GM21576 (cell line): ENCODE measurements around the gene BTBD17.

Experiments
- ATAC-seq: cut with Tn5 transposase; IDR thresholded peaks from one replicate; pipeline ENCODE4 v1.9.1; 2021; ENCODE audit warnings: mild to moderate bottlenecking, moderate library complexity; ENCODE audit not compliant: unreplicated experiment

Gene BTBD17

DNA sequence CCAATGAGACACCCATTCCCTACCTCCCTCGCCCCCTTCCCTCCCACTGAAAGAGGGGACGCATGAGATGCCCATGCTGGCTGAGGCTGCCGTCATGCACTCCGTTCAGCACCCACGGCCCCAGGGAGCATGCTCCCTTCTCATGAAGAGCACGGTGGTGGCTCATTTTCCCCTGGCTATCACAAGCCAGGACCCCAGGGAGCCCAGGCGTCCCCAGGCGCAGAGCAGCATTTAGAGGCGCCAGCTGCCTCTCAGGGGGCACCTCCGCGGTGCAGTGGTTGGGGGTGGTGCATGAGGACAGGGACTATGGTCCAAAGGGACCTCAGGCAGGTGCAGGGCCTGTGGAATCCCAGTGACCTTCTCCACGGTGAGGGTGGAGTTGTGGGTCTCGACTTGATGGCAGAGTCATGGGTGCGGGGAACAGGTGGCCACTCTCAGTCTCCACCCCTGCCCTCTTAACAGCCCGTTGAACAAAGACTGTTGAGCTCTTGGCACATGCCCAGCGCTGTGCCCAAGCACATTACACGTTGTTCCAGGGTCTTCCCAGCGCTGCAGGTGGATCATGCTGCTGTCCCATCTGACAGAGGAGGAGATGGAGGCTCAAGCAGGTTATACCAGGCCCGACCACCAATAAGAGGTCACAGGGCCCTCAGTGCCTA lies 22.0 kb downstream of the BTBD17 start:
- ATAC-seq = no peak

GRCh38 chr17:74337834-74338500 lies 23.7 kb downstream of the BTBD17 start:
- no peak for ATAC-seq

GRCh38 chr17:74336307-74336706 lies 25.4 kb downstream of the BTBD17 start:
- ATAC-seq = no peak

DNA sequence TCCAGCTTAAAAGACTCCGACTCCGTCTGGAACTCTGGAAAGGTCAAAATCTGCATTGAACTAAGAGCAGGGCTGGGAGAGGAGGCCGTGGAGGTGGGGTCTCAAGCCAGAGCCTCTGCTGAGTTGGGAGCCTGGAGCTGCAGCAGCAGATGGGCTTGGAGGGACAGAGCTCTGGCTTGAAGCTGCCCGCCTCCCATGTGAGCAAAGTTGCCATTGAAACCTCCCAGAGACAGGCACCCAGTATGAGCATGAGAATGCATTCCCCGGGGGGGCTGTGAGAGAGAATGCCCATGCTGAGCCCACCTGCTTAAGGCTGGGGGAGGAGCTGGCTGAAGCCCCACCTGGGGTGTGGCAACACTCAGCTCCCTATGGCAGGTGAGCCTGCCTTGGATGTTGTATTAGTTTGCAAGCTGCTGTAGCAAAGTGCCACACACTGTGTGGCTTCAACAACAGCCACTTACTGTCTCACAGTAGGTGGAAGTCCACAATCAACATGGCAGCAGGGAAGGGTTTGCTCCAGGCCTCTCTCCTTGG lies 26.1 kb downstream of the BTBD17 start:
- no peak for ATAC-seq

- no peak for ATAC-seq
Measured at GRCh38 chr17:74334393-74335039, 27.2 kb downstream of the BTBD17 start.

GRCh38 chr17:74332763-74333283 lies 28.8 kb downstream of the BTBD17 start:
- ATAC-seq = no peak

DNA sequence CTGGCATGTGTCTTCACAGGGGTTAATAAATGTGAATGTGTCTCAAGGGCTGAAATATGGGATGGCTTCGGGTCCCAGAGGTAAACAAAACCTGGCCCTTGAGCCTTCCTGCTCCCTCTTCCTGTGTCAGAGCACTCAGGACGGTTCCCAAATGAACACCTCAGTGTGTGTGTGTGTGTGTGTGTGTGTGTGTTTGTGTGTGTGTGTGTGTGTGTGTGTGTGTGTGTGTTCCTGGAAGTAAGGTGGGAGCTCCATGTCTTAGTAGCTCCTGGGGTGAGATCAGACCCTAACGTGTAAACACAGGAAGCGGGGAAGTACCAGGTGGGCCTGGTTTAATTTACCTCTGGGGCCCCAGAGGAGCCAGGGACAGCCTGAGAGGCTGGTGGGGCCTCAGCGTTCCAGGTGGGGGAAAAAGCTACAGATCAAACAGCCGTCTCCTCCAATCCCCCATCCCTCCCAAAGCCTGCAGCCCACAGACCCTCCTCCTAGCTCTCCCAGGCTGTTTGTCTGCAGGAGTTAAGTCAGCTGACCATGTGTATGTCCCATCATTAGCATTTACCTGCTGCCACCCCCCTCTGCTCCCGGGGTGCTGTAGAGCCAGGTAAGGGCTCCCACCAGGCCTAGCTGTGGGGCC lies 29.5 kb downstream of the BTBD17 start:
- ATAC-seq = no peak

DNA sequence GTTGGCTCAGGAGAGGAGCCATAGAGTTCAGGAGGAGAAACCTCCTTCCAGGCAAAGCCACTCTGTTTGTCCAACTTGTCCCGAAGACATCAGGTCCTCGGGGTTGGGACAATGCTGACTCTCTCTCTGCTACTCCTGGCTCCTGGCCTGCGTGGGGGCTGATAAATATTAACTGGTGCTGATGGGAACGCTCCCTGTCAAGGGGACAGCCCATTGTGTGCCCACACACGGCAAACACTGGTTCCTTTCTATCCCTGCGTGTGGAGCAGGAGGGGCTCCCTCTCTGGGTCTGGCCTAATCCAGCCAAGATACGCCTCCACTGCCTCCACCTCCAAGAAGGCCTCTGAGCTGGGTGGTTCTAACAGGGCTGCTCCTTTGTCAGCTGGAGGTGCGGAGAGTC lies 31.2 kb downstream of the BTBD17 start:
- ATAC-seq = no peak

GRCh38 chr17:74329378-74329777 lies 32.3 kb downstream of the BTBD17 start:
- no peak for ATAC-seq

DNA sequence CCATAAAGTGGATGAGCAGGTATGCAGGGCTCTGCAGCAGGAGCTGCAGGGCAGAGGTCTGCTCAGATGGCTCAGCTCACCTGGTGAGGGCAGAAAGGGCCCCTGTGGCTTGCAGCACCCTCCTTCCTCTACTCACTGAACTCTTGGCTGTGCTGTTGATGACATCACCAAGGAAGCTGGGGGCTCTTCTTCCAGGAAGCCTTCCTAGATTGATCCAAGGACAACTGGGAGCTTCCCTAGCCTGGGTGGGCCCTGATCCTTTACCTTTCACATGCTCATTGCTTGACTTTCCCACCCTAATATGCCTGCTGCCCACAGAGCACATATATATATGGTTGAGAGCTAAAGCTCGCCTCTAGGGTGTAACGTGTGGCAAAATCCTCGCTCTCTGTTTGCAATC lies 33.2 kb downstream of the BTBD17 start:
- no peak for ATAC-seq

DNA sequence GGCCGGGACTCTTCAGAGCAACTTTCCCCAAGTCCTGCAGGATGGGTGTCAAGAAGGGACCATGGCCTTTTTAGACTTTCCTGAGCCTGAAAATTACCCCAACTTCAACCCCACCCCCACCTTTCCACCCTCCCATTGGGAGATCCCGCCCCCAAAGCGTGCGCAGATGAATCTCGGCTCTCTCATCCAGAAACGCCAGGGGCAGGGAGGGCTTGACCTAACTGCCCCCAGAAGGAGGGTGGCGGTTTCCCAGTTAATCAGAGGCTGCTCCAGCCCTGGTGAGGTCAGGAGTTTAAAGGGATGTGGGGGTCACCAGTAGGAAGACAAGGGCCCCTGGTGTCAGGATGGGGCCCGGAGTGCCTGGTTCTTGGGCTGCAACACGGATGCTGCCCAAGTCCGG lies 35.2 kb downstream of the BTBD17 start:
- no peak for ATAC-seq

DNA sequence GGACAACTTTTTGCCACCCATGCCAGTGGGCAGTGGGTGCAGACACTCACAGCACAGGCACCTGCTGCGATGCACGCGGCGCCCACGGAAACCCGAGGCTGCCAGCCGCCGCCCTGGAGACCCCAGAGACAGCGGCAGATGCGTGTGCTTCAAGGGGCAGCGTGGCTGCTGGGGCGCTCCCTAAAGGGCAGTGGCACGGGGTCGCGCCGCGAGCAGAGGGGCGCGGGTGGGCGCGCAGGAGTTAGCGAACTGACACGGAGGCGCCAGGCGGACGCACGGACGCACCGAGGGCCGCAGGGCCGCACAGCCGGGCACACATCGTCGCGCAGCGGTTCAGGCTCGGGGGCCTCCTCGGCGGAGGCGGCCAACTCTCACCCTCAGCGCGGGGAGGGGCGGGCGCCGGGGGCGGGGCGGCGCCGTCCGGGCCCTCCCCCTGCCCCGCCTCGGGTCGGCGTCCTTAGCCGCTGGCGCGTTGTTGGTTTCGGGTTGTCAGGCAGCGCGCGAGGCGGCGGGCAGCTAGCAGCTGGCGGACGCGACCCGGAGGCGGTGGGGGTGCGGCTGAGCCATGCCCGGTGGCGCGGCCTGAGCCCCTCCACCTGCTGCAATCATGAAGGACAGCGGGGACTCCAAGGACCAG lies 35.8 kb downstream of the BTBD17 start, which contains the start of gene KIF19:
Gene KIF19 (plus strand): TSS at position 484 of the 637 bp plus-strand sequence. CDS start 124 bp downstream, at position 608.
- no peak for ATAC-seq

GRCh38 chr17:74325376-74325742 lies 36.3 kb downstream of the BTBD17 start:
- ATAC-seq = no peak

DNA sequence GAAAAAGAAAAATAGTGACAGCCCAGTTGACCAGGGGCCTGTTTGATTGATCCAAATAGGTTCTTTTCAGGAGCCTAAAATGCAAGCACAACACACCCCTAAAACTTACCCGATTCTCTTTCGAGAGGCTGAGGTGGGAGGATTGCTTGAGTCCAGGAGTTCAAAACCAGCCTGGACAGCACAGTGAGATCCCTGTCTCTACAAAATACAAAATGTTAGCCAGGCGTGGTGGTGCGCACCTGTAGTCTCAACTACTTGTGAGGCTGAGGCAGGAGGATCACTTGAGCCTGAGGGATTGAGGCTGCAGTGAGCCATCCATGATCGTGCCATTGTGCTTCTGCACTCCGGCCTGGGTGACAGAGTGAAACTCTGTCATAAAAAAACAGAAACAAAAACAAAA lies 37.1 kb downstream of the BTBD17 start:
- ATAC-seq = no peak

DNA sequence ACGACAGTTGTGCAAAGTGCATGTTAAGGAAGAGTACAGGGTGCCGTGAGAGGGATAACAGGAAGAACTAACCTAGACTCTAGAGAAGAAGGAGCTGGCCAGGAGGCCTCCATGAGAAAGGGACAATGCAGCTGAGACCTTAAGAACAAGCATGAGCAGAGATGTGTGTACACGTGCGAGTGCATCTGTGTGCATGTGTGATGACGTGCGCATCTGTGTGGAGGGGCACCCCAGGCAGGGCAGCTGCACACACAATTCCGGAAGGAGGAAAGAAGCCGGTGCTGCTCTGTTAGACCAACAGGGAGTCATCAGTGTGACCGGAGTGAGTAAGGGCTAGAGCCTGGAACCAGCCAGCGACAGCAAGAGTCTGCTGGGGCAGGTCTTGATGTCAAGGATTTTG lies 43.3 kb downstream of the BTBD17 start:
- ATAC-seq = no peak

GRCh38 chr17:74317071-74317470 lies 44.6 kb downstream of the BTBD17 start:
- ATAC-seq = no peak

- ATAC-seq = no peak
Measured at GRCh38 chr17:74316220-74316619, 45.4 kb downstream of the BTBD17 start.

DNA sequence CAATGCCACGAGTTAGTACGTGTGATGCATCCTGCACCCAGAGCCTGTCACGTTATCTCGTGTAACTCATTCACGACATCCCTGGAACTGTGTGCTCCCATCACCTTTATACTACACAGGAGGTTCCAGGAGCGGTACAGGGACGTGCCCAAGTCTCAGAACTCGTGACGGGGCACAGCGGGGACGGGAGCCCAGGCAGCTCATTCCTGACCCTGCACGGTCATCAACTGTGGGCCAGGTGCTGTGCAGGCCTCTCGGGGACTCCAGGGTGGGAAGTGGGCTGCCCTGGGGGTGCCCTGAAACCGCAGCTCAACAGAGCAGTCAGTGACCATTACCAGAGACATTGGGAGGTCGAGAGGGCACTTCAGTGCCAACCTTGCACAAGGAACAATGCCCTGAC lies 46.8 kb downstream of the BTBD17 start:
- ATAC-seq = no peak

DNA sequence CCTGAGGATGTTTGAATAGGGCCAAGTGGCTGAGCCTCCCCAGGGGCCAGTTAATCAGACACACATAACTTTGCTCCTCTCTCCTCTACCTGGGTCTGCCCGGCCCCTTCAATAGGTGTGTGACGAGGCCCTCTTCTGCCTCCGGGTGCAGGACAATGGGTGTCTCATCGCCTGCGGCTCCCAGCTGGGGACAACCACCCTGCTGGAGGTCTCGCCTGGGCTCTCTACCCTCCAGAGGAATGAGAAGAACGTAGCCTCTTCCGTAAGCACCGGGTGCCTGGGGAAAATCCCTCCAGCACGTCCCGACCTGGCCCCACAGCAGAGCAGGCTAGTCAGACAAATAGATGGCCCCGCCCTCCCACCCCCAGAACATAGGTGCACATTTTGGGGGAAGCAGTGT lies 51.8 kb downstream of the BTBD17 start:
- ATAC-seq = no peak

GRCh38 chr17:74307984-74308773 lies 53.5 kb downstream of the BTBD17 start:
- no peak for ATAC-seq
